Common myeloid progenitor, CD34-positive (primary cell): ENCODE measurements around the gene GNLY.

Experiments used
- CTCF ChIA-PET: fragments of 350-600 bp; sonication (Branson Sonifier 250); formaldehyde crosslinking; loops from one replicate; lab custom pipeline; 2021; ENCODE audit warnings: antibody characterized with exemption; lab: Charles Lee
- POLR2A ChIA-PET: fragments of 350-600 bp; sonication (Branson Sonifier 250); formaldehyde crosslinking; loops from one replicate; lab custom pipeline; 2021; ENCODE audit warnings: antibody characterized with exemption; lab: Charles Lee
- DNase-seq, 3 donors: peaks; one replicate each; pipeline versions ENCODE4 v3.0.0 to v3.0.0-alpha.2; 2013
- H3K27ac ChIP-seq, 2 experiments: 1 replicate in 1 of 2; 2 replicates in 1 of 2; pipeline ENCODE4 v1.7.0; 2013; ENCODE audit warnings: inconsistent platforms in 2 of 2, low read length in 2 of 2, mild to moderate bottlenecking in 2 of 2, low read depth in 1 of 2, moderate library complexity in 1 of 2; ENCODE audit not compliant: severe bottlenecking in 2 of 2, insufficient read depth in 1 of 2, poor library complexity in 1 of 2
- H3K27me3 ChIP-seq, 5 experiments: replicated peaks in 2 of 5; 1 replicate in 3 of 5; 2 replicates in 2 of 5; pipeline versions ENCODE4 v1.6.1 to v1.7.0; 2013; ENCODE audit warnings: low read length in 4 of 5, mild to moderate bottlenecking in 2 of 5, moderate library complexity in 2 of 5, inconsistent platforms in 1 of 5; ENCODE audit not compliant: insufficient read depth in 5 of 5, control insufficient read depth in 4 of 5
- H3K36me3 ChIP-seq, 4 experiments: 1 replicate in 2 of 4; 2 replicates in 2 of 4; pipeline versions ENCODE4 v1.6.1 to v1.7.0; 2013; ENCODE audit warnings: low read length in 3 of 4, control low read depth in 1 of 4, mild to moderate bottlenecking in 1 of 4; ENCODE audit not compliant: control insufficient read depth in 4 of 4, insufficient read depth in 4 of 4
- H3K4me1 ChIP-seq, 4 experiments: 1 replicate in 3 of 4; 2 replicates in 1 of 4; pipeline versions ENCODE4 v1.6.1 to v1.7.1; 2013; ENCODE audit warnings: low read length in 3 of 4, mild to moderate bottlenecking in 3 of 4, control low read depth in 1 of 4, inconsistent platforms in 1 of 4, moderate library complexity in 1 of 4; ENCODE audit not compliant: control insufficient read depth in 4 of 4, insufficient read depth in 4 of 4; ENCODE audit errors: control extremely low read depth in 1 of 4
- H3K4me3 ChIP-seq, 7 experiments: 1 replicate in 4 of 7; 2 replicates in 3 of 7; pipeline versions ENCODE4 v1.5.1 to v1.7.0; 2013; ENCODE audit warnings: mild to moderate bottlenecking in 7 of 7, low read length in 6 of 7, moderate library complexity in 6 of 7, inconsistent platforms in 2 of 7, low read depth in 2 of 7, control low read depth in 1 of 7; ENCODE audit not compliant: insufficient read depth in 4 of 7, control insufficient read depth in 1 of 7; ENCODE audit errors: extremely low read depth in 1 of 7
- H3K9me3 ChIP-seq, 5 experiments: 1 replicate in 4 of 5; 2 replicates in 1 of 5; pipeline versions ENCODE4 v1.6.1 to v1.7.1; 2013; ENCODE audit warnings: low read length in 4 of 5, mild to moderate bottlenecking in 2 of 5, inconsistent platforms in 1 of 5, low read depth in 1 of 5, moderate library complexity in 1 of 5; ENCODE audit not compliant: control insufficient read depth in 4 of 5, insufficient read depth in 2 of 5; ENCODE audit errors: control extremely low read depth in 1 of 5
- WGBS: methylation state at CpG from one replicate; pipeline ENCODE4 v1.1.5; 2013; ENCODE audit not compliant: insufficient coverage; 5-methylcytosine and 5-hydroxymethylcytosine counted together

Gene GNLY

DNA sequence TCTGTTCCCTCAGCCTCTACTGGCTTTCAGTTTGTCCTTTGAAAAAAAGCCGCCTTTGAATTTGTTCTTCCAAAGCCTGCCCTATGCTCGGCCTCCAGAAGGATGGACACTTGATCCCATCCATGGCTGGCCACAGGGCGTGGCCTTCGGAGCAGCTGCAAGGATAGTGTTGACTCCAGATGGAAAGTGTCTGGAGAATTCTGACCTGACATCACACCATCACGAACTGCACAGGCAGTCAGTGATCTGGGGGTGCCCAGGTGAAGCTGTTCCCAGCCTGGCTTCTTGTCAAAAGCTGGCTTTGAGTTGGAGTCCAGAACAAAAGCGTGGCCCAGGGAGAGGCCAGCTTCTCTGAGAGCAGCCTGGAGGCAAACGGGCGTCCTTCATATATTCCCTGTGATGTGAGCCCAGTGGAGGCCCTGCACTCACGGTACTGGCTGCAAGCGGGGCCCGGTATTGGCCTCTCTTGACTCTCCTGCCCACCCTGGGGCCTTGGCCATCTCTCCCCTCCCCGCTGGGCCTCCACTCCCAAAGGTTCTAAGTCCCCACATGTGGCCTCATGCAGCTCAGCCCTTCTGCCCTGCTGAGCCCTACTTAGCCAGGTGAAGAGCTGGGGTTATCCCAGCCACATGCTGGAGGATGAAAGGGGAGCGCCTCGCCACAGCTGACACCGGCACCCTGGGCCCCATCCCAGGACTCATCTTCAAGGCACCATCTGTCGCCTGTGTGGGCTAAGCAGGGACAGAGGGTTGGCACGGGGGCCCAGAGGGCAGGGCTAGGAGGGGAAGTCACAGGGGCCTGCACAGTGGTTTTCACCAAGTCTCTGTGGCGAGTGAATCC, 39.2 kb downstream of the GNLY start:
- H3K4me3 ChIP-seq: no peak overlapping the region
- CTCF ChIA-PET: interaction anchor here (0.6 to 6.4 kb wide), 15 partner anchors 9 to 89 kb away, joined by 3 to 43 read pairs (median 3); no protein-coding TSS in a partner anchor
- H3K27ac ChIP-seq: no peak overlapping the region
- POLR2A ChIA-PET: no interaction called here
- 95% methylated on average over 12 of the region's 18 CpGs for WGBS
- no peaks in the 10 kb centered on the region for H3K9me3 ChIP-seq
- no peak for DNase-seq
- no peaks in the 10 kb centered on the region for H3K36me3 ChIP-seq
- H3K4me1 ChIP-seq: peaks cover 0 to 11% (median 4%) of the 10 kb centered on the region in 4 experiments
- H3K27me3 ChIP-seq: peaks cover 0 to 2% (median 2%) of the 10 kb centered on the region in 5 experiments

DNA sequence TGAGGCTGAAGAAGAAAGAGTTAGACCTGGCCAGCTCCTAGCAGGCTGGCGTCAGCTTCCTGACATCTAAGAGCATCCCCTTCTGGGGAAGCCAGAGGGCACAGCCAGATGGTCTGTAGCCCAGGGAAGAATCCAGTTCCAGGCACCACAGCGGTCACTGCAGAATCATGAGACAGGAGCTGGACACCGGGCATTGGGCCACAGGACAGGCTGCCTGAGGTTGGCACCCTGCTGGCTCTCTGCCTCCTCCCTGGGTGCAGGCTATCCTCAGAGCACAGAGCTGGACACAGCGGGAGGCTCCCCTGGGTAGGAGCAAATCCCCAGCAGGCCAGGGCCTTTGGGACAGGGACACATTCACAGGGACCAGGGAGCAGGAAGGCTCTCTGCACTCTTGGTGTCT, 39.9 kb downstream of the GNLY start:
- Histone ChIP-seq H3K9me3 (no peaks in the 10 kb centered on the region), H3K4me3 (no peak overlapping the region), H3K27me3 (peaks cover 0 to 3% (median 0%) of the 10 kb centered on the region in 5 experiments), H3K27ac (no peak overlapping the region), H3K36me3 (no peaks in the 10 kb centered on the region), H3K4me1 (peaks cover 0 to 8% (median 2%) of the 10 kb centered on the region in 4 experiments)
- ChIA-PET CTCF (interaction anchor here (1.0 to 6.4 kb wide), 7 partner anchors 8 to 79 kb away, joined by 3 to 43 read pairs (median 5); no protein-coding TSS in a partner anchor), POLR2A (no interaction called here)
- DNase-seq: no peak
- 95% methylated on average over 4 of the region's 4 CpGs for whole genome bisulfite sequencing

DNA sequence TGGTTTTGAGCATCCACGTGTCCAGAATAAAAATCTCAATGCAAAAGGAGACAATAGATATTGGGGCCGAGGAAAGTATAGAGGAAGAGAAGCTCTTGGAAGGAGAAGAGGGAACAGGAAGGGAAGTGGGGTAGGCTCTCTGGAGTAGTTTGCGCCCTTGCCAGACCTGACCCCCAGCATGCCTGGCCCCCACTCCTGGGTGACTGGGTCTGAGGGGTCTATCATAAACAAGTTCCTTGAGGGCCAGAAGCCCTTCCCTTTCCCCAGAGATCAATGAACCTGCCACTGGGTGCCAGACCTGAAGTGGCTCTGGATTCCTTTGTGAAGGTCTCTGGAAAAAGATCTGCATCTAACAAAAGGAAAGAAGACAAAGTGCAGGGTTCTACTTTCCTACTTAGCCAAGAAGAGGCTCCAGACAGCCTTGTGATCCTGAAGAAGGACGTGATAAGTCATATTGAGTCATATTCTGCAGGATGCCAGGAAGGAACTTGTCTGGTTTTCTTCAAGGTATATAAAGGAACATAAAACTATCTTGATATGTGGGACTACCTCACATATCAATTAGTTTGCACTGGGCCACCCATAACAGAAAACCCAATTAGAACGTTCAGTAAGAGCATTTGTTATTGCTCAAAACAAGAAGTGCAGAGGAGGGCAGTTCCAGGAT, 40.9 kb downstream of the GNLY start:
- POLR2A ChIA-PET: no interaction called here
- Histone ChIP-seq H3K4me1 (peaks cover 0 to 8% (median under 1%) of the 10 kb centered on the region in 4 experiments), H3K27me3 (peaks cover 0 to 3% (median 0%) of the 10 kb centered on the region in 5 experiments), H3K27ac (no peak overlapping the region), H3K9me3 (no peaks in the 10 kb centered on the region), H3K36me3 (no peaks in the 10 kb centered on the region), H3K4me3 (no peak overlapping the region)
- 94% methylated on average over 3 of the region's 5 CpGs for WGBS
- no peak for DNase-seq
- CTCF ChIA-PET: interaction anchor here (0.7 to 6.4 kb wide), 5 partner anchors 10 to 78 kb away, joined by 3 to 43 read pairs (median 3); no protein-coding TSS in a partner anchor

DNA sequence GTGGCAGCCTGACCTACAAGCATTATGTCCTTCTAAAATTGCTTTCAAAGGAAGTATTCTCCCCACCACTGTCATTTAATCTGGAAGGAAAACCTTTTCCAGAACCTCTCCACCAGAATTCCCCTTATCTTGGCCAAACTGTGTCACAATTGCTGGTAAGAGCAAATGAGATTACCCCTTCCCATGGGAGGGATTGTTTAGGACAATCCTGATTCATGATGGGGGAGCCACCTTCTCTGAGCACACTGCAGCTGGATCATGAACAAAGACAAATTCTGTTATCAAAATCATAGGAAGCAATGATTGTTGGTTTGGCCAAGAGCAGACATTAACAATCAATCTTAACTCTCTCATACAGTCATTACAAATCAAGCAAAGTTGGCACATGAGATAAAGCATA, 41.5 kb downstream of the GNLY start:
- H3K4me3 ChIP-seq: no peak overlapping the region
- peaks cover 0 to 3% (median 0%) of the 10 kb centered on the region in 5 experiments for H3K27me3 ChIP-seq
- H3K4me1 ChIP-seq: peaks cover 0 to 8% (median under 1%) of the 10 kb centered on the region in 4 experiments
- ChIA-PET CTCF (interaction anchor here (0.7 to 6.4 kb wide), 3 partner anchors 9 to 77 kb away, joined by 3 to 43 read pairs (median 3); no protein-coding TSS in a partner anchor), POLR2A (no interaction called here)
- H3K27ac ChIP-seq: no peak overlapping the region
- H3K36me3 ChIP-seq: no peaks in the 10 kb centered on the region
- H3K9me3 ChIP-seq: no peaks in the 10 kb centered on the region
- no peak for DNase-seq

DNA sequence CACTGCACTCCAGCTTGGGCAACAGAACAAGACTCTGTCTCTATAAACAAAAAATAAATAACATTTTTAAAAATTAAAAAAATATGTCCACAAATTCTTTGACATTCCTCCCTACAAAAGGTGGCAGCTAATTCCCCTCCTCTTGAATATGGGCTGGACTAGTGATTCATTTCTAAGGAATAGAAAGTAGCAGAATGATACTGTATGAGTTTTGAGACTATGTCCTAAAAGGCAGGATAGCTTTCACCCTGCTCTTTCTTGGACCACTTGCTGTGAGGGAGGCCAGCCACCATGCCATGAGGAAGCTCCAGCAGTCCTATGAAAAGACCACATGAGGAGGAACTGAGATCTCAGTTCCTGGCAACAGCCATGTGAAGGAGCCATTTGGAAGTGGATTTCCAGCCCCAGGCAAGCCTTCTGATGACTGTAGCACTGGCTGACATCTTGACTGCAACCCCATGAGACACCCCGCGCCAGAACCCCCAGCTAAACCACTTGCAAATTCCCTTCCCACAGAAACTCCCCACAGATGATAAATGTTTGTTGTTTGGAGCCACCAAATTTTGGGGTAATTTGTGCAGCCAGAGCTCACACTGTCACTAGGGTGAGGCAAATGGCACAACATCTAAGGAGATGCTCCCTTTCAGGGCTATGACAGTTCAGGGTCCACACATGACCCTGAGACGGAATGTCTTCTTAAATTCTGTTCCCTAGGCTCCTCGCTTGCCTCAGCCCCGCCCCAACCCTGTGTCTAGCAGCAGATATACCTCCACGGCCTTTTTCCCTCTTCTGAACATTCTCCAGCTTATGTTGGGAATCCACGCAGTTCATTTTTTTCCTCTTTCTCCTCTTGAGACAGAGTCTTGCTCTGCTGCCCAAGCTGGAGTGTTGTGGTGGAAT, 42.5 kb downstream of the GNLY start:
- peaks cover 0 to 6% (median 0%) of the 10 kb centered on the region in 5 experiments for H3K27me3 ChIP-seq
- ChIA-PET CTCF (interaction anchor here (1.2 to 6.4 kb wide), 8 partner anchors 11 to 99 kb away, joined by 3 to 43 read pairs (median 4); no protein-coding TSS in a partner anchor), POLR2A (no interaction called here)
- no peaks in the 10 kb centered on the region for H3K9me3 ChIP-seq
- no peak overlapping the region for H3K4me3 ChIP-seq
- H3K36me3 ChIP-seq: no peaks in the 10 kb centered on the region
- 100% methylated on average over 5 of the region's 7 CpGs for WGBS
- no peak overlapping the region for H3K27ac ChIP-seq
- no peak for DNase-seq
- H3K4me1 ChIP-seq: peaks cover 0 to 8% (median under 1%) of the 10 kb centered on the region in 4 experiments

DNA sequence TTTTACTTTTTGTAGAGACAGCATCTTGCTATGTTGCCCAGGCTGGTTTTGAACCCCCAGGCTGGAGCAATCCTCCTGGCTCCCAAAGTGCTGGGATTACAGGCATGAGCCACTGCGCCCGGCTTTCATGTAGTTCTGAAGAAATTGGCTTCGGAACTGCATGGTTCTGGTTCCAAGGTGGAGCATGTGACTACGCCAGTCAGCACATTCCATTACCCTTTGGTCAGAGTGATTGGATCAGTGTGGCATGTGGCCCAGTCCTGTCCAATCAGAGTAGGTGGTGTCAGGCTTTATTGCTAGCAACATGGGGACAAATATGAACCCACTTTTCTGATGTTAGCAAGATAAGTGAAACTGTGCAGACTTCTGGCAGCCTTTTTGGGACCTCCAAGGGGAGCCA, 43.3 kb downstream of the GNLY start:
- peaks cover 0 to 8% (median 4%) of the 10 kb centered on the region in 4 experiments for H3K4me1 ChIP-seq
- WGBS: 87% methylated on average over 4 of the region's 4 CpGs
- DNase-seq: no peak
- no peaks in the 10 kb centered on the region for H3K36me3 ChIP-seq
- H3K27ac ChIP-seq: no peak overlapping the region
- ChIA-PET POLR2A (no interaction called here), CTCF (interaction anchor here (1.2 to 6.4 kb wide), 5 partner anchors 10 to 90 kb away, joined by 3 to 43 read pairs (median 4); no protein-coding TSS in a partner anchor)
- no peak overlapping the region for H3K4me3 ChIP-seq
- no peaks in the 10 kb centered on the region for H3K9me3 ChIP-seq
- peaks cover 0 to 6% (median 0%) of the 10 kb centered on the region in 5 experiments for H3K27me3 ChIP-seq
